GM23338 (cell line): ENCODE results near the gene BCO1. TPM values are rescaled to one million over a fixed set of nuclear protein-coding genes. Genes with fewer than 3 reads are reported as not detected.

Source experiments
- ATAC-seq: fragments of 200-7000 bp; cut with Tn5 transposase; 3 replicates; pipeline ENCODE4 v1.9.1; 2020
- DNase-seq: peaks from one replicate; pipeline ENCODE4 v3.0.0-alpha.2; 2015; ENCODE audit warnings: low spot score
- H2AFZ ChIP-seq: fragments of 200-600 bp; sonication (generic); 2 replicates; pipeline ENCODE4 v1.8.0; 2016; ENCODE audit warnings: antibody characterized with exemption, mild to moderate bottlenecking, moderate library complexity
- H3F3A ChIP-seq: fragments of 200-600 bp; sonication (generic); replicated peaks from 2 replicates; pipeline ENCODE4 v1.8.0; 2017; ENCODE audit warnings: antibody characterized with exemption, mixed run types, low read depth
- H3K27ac ChIP-seq: fragments of 200-600 bp; sonication (generic); 2 replicates; pipeline ENCODE4 v1.6.1; 2016; ENCODE audit warnings: low read depth
- H3K27me3 ChIP-seq: fragments of 200-600 bp; sonication (generic); 2 replicates; pipeline ENCODE4 v1.8.0; 2016; ENCODE audit warnings: mild to moderate bottlenecking, mixed run types, moderate library complexity; ENCODE audit not compliant: insufficient read depth
- H3K36me3 ChIP-seq: fragments of 200-600 bp; sonication (generic); 2 replicates; pipeline ENCODE4 v1.8.0; 2016; ENCODE audit warnings: mild to moderate bottlenecking; ENCODE audit not compliant: insufficient read depth
- H3K4me1 ChIP-seq: fragments of 200-600 bp; sonication (generic); 2 replicates; pipeline ENCODE4 v1.8.0; 2016; ENCODE audit warnings: mild to moderate bottlenecking, moderate library complexity; ENCODE audit not compliant: insufficient read depth
- H3K4me2 ChIP-seq: fragments of 200-600 bp; sonication (generic); 2 replicates; pipeline ENCODE4 v1.7.1; 2017; ENCODE audit warnings: mixed run types
- H3K4me3 ChIP-seq: fragments of 200-600 bp; sonication (generic); 2 replicates; pipeline ENCODE4 v1.6.1; 2016; ENCODE audit warnings: mixed run types
- H3K79me2 ChIP-seq: fragments of 200-600 bp; sonication (generic); replicated peaks from 2 replicates; pipeline ENCODE4 v1.8.0; 2017; ENCODE audit warnings: mild to moderate bottlenecking; ENCODE audit not compliant: insufficient read depth
- H3K9me2 ChIP-seq: fragments of 200-600 bp; sonication (generic); 2 replicates; pipeline ENCODE4 v1.8.0; 2017; ENCODE audit not compliant: insufficient read depth
- H4K20me1 ChIP-seq: fragments of 200-600 bp; sonication (generic); replicated peaks from 2 replicates; pipeline ENCODE4 v1.8.0; 2017; ENCODE audit warnings: mild to moderate bottlenecking; ENCODE audit not compliant: insufficient read depth
- H3K27ac Mint-ChIP-seq: 2 replicates; pipeline ENCODE4 v1.8.0; 2020; ENCODE audit warnings: inconsistent platforms, mild to moderate bottlenecking, moderate library complexity, mixed read lengths
- H3K27me3 Mint-ChIP-seq: 3 replicates; pipeline ENCODE4 v1.8.0; 2022; ENCODE audit warnings: low read depth, mild to moderate bottlenecking, moderate library complexity, mixed read lengths, inconsistent platforms; ENCODE audit not compliant: insufficient read depth, poor library complexity
- H3K36me3 Mint-ChIP-seq: 3 replicates; pipeline ENCODE4 v1.8.0; 2021; ENCODE audit warnings: low read depth, mild to moderate bottlenecking, inconsistent platforms, moderate library complexity, mixed read lengths
- H3K4me1 Mint-ChIP-seq: 3 replicates; pipeline ENCODE4 v1.8.0; 2020; ENCODE audit warnings: mild to moderate bottlenecking, inconsistent platforms, mixed read lengths
- H3K4me3 Mint-ChIP-seq: 3 replicates; pipeline ENCODE4 v1.8.0; 2021; ENCODE audit warnings: moderate library complexity, mild to moderate bottlenecking, inconsistent platforms, mixed read lengths
- H3K9me3 Mint-ChIP-seq: 3 replicates; pipeline ENCODE4 v1.8.0; 2020; ENCODE audit warnings: moderate library complexity, mild to moderate bottlenecking, inconsistent platforms, mixed read lengths
- CREB1 ChIP-seq: fragments of 250-450 bp; sonication (Bioruptor Pico); IDR thresholded peaks from 2 replicates; pipeline ENCODE4 v1.5.0; 2020; ENCODE audit warnings: low read depth, mild to moderate bottlenecking, moderate library complexity
- POLR2AphosphoS5 ChIP-seq: IDR thresholded peaks from 2 replicates; pipeline ENCODE4 v1.6.1; 2016; ENCODE audit warnings: antibody characterized with exemption, low read depth
- STAT1 ChIP-seq: IDR thresholded peaks from one replicate; pipeline ENCODE4 v1.6.1; 2016; ENCODE audit warnings: antibody characterized with exemption; ENCODE audit not compliant: unreplicated experiment
- ZNF114 ChIP-seq: fragments of 250-450 bp; sonication (Bioruptor Pico); IDR thresholded peaks from 2 replicates; pipeline ENCODE4 v1.5.0; 2020; ENCODE audit warnings: mild to moderate bottlenecking, moderate library complexity
- ZNF331 ChIP-seq: fragments of 250-450 bp; sonication (Bioruptor Pico); IDR thresholded peaks from 2 replicates; pipeline ENCODE4 v1.5.0; 2020; ENCODE audit warnings: low read depth, mild to moderate bottlenecking, moderate library complexity
- polyA plus RNA-seq: library from polyadenylated mRNA; unstranded; fragments of >200 nt; fragmentation: Nextera tagmentation; extraction: Ambion mirVana; gene quantifications from 2 replicates; pipeline ENCODE4 v1.2.1, GENCODE V29; 2016
- total RNA-seq: library from RNA; depleted of rRNA; stranded (reverse); fragments of >200 nt; shearing (Covaris generic); gene quantifications from 2 replicates; pipeline ENCODE4 v1.2.3, GENCODE V29; 2014
- TF ChIP-seq, protein P1 (sequence below): fragments of 250-450 bp; sonication (Bioruptor Pico); IDR thresholded peaks from 2 replicates; pipeline ENCODE4 v1.5.0; 2020; ENCODE audit warnings: mild to moderate bottlenecking, moderate library complexity
- TF ChIP-seq, protein P2 (sequence below), 2 experiments: fragments of 200-600 bp in 1 of 2; sonication (generic) in 1 of 2; conservative IDR thresholded peaks; 2 replicates each; pipeline versions ENCODE4 v1.5.1 to v1.6.1; 2016 to 2017; ENCODE audit warnings: antibody characterized with exemption in 2 of 2, low read depth in 2 of 2, mild to moderate bottlenecking in 2 of 2, moderate library complexity in 1 of 2
- TF ChIP-seq, protein P3 (sequence below): IDR thresholded peaks from one replicate; pipeline ENCODE4 v1.6.1; 2018; ENCODE audit warnings: antibody characterized with exemption; ENCODE audit not compliant: unreplicated experiment

BCO1 gene
- total and polyA plus RNA-seq, 2 experiments from 2014 or later: 0.28 TPM; not detected in 1

DNA sequence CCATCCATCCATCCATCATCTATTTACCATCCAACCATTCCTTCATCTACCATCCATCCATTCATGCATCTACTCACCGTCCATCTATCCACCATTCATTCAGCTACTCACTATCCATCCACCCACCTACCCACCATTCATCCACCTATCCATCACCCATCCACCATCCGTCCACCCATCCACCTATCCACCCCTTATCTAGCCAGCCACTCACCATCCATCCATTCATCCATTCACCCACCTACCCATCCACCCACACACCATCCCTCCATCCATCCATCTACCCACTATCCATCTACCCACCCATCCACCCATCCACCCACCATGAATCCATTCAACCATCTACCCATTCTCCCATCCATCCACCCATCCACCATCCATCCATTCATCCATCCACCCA is 26.6 kb downstream of the BCO1 start (continued):
- TF ChIP-seq, protein P1, sequence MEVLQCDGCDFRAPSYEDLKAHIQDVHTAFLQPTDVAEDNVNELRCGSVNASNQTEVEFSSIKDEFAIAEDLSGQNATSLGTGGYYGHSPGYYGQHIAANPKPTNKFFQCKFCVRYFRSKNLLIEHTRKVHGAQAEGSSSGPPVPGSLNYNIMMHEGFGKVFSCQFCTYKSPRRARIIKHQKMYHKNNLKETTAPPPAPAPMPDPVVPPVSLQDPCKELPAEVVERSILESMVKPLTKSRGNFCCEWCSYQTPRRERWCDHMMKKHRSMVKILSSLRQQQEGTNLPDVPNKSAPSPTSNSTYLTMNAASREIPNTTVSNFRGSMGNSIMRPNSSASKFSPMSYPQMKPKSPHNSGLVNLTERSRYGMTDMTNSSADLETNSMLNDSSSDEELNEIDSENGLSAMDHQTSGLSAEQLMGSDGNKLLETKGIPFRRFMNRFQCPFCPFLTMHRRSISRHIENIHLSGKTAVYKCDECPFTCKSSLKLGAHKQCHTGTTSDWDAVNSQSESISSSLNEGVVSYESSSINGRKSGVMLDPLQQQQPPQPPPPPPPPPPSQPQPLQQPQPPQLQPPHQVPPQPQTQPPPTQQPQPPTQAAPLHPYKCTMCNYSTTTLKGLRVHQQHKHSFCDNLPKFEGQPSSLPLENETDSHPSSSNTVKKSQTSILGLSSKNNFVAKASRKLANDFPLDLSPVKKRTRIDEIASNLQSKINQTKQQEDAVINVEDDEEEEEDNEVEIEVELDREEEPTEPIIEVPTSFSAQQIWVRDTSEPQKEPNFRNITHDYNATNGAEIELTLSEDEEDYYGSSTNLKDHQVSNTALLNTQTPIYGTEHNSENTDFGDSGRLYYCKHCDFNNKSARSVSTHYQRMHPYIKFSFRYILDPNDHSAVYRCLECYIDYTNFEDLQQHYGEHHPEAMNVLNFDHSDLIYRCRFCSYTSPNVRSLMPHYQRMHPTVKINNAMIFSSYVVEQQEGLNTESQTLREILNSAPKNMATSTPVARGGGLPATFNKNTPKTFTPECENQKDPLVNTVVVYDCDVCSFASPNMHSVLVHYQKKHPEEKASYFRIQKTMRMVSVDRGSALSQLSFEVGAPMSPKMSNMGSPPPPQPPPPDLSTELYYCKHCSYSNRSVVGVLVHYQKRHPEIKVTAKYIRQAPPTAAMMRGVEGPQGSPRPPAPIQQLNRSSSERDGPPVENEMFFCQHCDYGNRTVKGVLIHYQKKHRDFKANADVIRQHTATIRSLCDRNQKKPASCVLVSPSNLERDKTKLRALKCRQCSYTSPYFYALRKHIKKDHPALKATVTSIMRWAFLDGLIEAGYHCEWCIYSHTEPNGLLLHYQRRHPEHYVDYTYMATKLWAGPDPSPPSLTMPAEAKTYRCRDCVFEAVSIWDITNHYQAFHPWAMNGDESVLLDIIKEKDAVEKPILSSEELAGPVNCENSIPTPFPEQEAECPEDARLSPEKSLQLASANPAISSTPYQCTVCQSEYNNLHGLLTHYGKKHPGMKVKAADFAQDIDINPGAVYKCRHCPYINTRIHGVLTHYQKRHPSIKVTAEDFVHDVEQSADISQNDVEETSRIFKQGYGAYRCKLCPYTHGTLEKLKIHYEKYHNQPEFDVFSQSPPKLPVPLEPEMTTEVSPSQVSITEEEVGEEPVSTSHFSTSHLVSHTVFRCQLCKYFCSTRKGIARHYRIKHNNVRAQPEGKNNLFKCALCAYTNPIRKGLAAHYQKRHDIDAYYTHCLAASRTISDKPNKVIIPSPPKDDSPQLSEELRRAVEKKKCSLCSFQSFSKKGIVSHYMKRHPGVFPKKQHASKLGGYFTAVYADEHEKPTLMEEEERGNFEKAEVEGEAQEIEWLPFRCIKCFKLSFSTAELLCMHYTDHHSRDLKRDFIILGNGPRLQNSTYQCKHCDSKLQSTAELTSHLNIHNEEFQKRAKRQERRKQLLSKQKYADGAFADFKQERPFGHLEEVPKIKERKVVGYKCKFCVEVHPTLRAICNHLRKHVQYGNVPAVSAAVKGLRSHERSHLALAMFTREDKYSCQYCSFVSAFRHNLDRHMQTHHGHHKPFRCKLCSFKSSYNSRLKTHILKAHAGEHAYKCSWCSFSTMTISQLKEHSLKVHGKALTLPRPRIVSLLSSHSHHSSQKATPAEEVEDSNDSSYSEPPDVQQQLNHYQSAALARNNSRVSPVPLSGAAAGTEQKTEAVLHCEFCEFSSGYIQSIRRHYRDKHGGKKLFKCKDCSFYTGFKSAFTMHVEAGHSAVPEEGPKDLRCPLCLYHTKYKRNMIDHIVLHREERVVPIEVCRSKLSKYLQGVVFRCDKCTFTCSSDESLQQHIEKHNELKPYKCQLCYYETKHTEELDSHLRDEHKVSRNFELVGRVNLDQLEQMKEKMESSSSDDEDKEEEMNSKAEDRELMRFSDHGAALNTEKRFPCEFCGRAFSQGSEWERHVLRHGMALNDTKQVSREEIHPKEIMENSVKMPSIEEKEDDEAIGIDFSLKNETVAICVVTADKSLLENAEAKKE: no peak

DNA sequence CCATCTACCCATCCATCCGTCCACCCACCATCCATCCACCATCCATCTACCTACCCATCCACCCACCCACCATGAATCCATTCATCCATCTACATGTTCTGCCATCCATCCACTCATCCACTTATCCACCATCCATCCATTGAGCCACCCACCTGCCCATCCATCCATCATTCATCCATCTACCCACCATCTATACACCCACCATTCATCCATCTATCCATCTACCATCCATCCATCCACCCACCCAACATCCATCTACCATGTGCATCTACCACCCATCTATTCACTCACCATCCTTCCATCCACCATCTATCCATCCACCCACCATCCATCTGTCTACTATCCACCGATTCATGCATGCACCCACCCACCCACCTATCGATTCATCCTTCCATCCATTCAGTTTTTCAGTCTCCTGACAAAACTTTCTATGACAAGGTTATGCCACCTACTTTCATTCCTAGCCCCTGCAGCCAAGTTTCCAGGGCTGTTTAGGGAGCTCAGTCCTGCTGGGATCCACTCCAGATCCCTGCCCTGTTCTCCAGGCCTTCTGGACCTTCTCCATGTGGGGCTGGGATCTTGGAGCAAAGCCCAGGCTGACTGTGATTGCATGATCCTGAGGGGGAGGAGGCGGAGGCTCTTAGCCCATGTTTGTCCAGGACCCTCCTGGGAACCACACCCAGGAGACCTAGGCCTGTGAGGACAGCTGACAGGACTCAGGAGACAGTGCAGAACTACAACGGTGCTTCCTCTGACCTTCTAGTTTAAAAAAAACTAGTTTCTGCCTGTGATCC is 27.4 kb downstream of the BCO1 start:
- Histone ChIP-seq H3K4me3 (no peak overlapping the region), H3K4me2 (no peak overlapping the region), H3K79me2 (no peaks in the 10 kb centered on the region), H3K27ac (no peak overlapping the region), H4K20me1 (no peaks in the 10 kb centered on the region), H3F3A (no peaks in the 10 kb centered on the region), H3K36me3 (no peaks in the 10 kb centered on the region), H3K27me3 (no peaks in the 10 kb centered on the region), H3K9me2 (peaks cover 3% of the 10 kb centered on the region; the same call in 1 of the 2 replicates), H3K4me1 (no peaks in the 10 kb centered on the region), H2AFZ (no peak overlapping the region)
- Mint-ChIP-seq H3K27me3 (peaks cover 2% of the 10 kb centered on the region), H3K9me3 (no peaks in the 10 kb centered on the region), H3K36me3 (no peaks in the 10 kb centered on the region), H3K27ac (no peak overlapping the region), H3K4me1 (no peaks in the 10 kb centered on the region), H3K4me3 (no peak overlapping the region)
- no peak for DNase-seq
- ATAC-seq: no peak
- TF ChIP-seq, protein P2, sequence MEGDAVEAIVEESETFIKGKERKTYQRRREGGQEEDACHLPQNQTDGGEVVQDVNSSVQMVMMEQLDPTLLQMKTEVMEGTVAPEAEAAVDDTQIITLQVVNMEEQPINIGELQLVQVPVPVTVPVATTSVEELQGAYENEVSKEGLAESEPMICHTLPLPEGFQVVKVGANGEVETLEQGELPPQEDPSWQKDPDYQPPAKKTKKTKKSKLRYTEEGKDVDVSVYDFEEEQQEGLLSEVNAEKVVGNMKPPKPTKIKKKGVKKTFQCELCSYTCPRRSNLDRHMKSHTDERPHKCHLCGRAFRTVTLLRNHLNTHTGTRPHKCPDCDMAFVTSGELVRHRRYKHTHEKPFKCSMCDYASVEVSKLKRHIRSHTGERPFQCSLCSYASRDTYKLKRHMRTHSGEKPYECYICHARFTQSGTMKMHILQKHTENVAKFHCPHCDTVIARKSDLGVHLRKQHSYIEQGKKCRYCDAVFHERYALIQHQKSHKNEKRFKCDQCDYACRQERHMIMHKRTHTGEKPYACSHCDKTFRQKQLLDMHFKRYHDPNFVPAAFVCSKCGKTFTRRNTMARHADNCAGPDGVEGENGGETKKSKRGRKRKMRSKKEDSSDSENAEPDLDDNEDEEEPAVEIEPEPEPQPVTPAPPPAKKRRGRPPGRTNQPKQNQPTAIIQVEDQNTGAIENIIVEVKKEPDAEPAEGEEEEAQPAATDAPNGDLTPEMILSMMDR (conservative IDR thresholded peaks at IDR 0.05; ENCODE audit: low read depth in 2 of 2): no peak
- TF ChIP-seq, protein P3, sequence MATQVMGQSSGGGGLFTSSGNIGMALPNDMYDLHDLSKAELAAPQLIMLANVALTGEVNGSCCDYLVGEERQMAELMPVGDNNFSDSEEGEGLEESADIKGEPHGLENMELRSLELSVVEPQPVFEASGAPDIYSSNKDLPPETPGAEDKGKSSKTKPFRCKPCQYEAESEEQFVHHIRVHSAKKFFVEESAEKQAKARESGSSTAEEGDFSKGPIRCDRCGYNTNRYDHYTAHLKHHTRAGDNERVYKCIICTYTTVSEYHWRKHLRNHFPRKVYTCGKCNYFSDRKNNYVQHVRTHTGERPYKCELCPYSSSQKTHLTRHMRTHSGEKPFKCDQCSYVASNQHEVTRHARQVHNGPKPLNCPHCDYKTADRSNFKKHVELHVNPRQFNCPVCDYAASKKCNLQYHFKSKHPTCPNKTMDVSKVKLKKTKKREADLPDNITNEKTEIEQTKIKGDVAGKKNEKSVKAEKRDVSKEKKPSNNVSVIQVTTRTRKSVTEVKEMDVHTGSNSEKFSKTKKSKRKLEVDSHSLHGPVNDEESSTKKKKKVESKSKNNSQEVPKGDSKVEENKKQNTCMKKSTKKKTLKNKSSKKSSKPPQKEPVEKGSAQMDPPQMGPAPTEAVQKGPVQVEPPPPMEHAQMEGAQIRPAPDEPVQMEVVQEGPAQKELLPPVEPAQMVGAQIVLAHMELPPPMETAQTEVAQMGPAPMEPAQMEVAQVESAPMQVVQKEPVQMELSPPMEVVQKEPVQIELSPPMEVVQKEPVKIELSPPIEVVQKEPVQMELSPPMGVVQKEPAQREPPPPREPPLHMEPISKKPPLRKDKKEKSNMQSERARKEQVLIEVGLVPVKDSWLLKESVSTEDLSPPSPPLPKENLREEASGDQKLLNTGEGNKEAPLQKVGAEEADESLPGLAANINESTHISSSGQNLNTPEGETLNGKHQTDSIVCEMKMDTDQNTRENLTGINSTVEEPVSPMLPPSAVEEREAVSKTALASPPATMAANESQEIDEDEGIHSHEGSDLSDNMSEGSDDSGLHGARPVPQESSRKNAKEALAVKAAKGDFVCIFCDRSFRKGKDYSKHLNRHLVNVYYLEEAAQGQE: no peak
- TF ChIP-seq ZNF331 (no peak), POLR2AphosphoS5 (no peak), STAT1 (no peak), CREB1 (CRISPR knock-in tag) (no peak), ZNF114 (CRISPR knock-in tag) (no peak)
